IPS-20b (cell line): ENCODE measurements around the gene NIPA2.

Experiments used
- H3K27ac ChIP-seq: one replicate; pipeline ENCODE4 v1.5.1; 2013; ENCODE audit warnings: low read length
- H3K27me3 ChIP-seq: 2 replicates; pipeline ENCODE4 v1.6.1; 2013; ENCODE audit warnings: mild to moderate bottlenecking, low read length, inconsistent platforms; ENCODE audit not compliant: insufficient read depth
- H3K36me3 ChIP-seq: 2 replicates; pipeline ENCODE4 v1.6.1; 2013; ENCODE audit warnings: low read depth, mild to moderate bottlenecking, inconsistent platforms, low read length, moderate library complexity; ENCODE audit not compliant: insufficient read depth
- H3K4me1 ChIP-seq: 2 replicates; pipeline ENCODE4 v1.6.1; 2013; ENCODE audit warnings: mild to moderate bottlenecking, control low read depth, inconsistent platforms, low read length, moderate library complexity; ENCODE audit not compliant: insufficient read depth
- H3K4me3 ChIP-seq: 2 replicates; pipeline ENCODE4 v1.5.1; 2013; ENCODE audit warnings: mild to moderate bottlenecking, low read length, inconsistent platforms
- H3K9ac ChIP-seq: 2 replicates; pipeline ENCODE4 v1.6.1; 2013; ENCODE audit warnings: low read depth, mild to moderate bottlenecking, inconsistent platforms, low read length, moderate library complexity
- H3K9me3 ChIP-seq: 2 replicates; pipeline ENCODE4 v1.6.1; 2013; ENCODE audit warnings: mild to moderate bottlenecking, low read depth, low read length, inconsistent platforms; ENCODE audit not compliant: insufficient read depth

NIPA2 gene

DNA sequence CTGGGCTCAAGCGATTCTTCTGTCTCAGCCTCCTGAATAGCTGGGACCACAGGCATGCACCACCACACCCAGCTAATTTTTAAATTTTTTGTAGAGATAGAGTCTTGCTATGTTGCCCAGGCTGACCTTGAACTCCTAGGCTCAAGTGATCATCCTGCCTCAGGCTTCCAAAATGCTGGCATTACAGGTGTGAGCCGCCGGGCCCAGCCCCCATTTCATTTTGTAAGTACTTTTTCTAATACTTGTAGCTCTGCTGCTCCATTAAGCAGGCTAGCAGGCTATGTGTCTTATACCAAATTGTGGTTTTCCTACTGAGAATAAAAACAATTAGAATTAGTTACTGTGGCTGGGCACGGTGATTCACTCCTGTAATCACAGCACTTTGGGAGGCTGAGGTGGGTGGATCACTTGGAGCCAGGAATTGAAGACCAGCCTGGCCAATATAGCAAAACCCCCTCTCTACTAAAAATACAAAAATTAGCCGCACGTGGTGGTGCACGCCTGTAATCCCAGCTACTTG is 29.6 kb upstream of the NIPA2 start:
- Histone ChIP-seq H3K9me3 (no peaks in the 10 kb centered on the region), H3K27ac (no peak overlapping the region), H3K27me3 (no peaks in the 10 kb centered on the region), H3K36me3 (0 out of 2 replicates have a peak, but pooled peaks cover 4% of the 10 kb centered on the region), H3K9ac (no peak overlapping the region), H3K4me3 (no peak overlapping the region), H3K4me1 (no peaks in the 10 kb centered on the region)

GRCh38 chr15:22810033-22810852 is 28.2 kb upstream of the NIPA2 start:
- Histone ChIP-seq H3K9ac (no peak overlapping the region), H3K36me3 (0 out of 2 replicates have a peak, but pooled peaks cover 4% of the 10 kb centered on the region), H3K9me3 (no peaks in the 10 kb centered on the region), H3K4me3 (no peak overlapping the region), H3K27me3 (no peaks in the 10 kb centered on the region), H3K4me1 (no peaks in the 10 kb centered on the region), H3K27ac (no peak overlapping the region)

GRCh38 chr15:22810853-22811338 is 27.6 kb upstream of the NIPA2 start:
- no peak overlapping the region for H3K4me3 ChIP-seq
- H3K27me3 ChIP-seq = no peaks in the 10 kb centered on the region
- no peak overlapping the region for H3K27ac ChIP-seq
- no peaks in the 10 kb centered on the region for H3K9me3 ChIP-seq
- H3K36me3 ChIP-seq = 0 out of 2 replicates have a peak, but pooled peaks cover 4% of the 10 kb centered on the region
- no peaks in the 10 kb centered on the region for H3K4me1 ChIP-seq
- no peak overlapping the region; the same call in 1 of the 2 replicates for H3K9ac ChIP-seq

GRCh38 chr15:22811640-22812039 is 26.8 kb upstream of the NIPA2 start:
- no peaks in the 10 kb centered on the region for H3K4me1 ChIP-seq
- H3K4me3 ChIP-seq = no peak overlapping the region
- H3K9me3 ChIP-seq = no peaks in the 10 kb centered on the region
- H3K36me3 ChIP-seq = 0 out of 2 replicates have a peak, but pooled peaks cover 4% of the 10 kb centered on the region
- no peak overlapping the region for H3K27ac ChIP-seq
- no peak overlapping the region for H3K9ac ChIP-seq
- H3K27me3 ChIP-seq = no peaks in the 10 kb centered on the region

- Histone ChIP-seq H3K9ac (no peak overlapping the region), H3K36me3 (0 out of 2 replicates have a peak, but pooled peaks cover 4% of the 10 kb centered on the region), H3K4me1 (no peaks in the 10 kb centered on the region), H3K27me3 (no peaks in the 10 kb centered on the region), H3K9me3 (no peaks in the 10 kb centered on the region), H3K4me3 (no peak overlapping the region), H3K27ac (no peak overlapping the region)
Measured at GRCh38 chr15:22813844-22814243, 24.6 kb upstream of the NIPA2 start.

GRCh38 chr15:22815766-22816165 is 22.7 kb upstream of the NIPA2 start:
- no peaks in the 10 kb centered on the region for H3K27me3 ChIP-seq
- no peak overlapping the region for H3K9ac ChIP-seq
- H3K4me1 ChIP-seq = no peaks in the 10 kb centered on the region
- H3K36me3 ChIP-seq = 0 out of 2 replicates have a peak, but pooled peaks cover 8% of the 10 kb centered on the region
- no peak overlapping the region for H3K4me3 ChIP-seq
- H3K27ac ChIP-seq = no peak overlapping the region
- H3K9me3 ChIP-seq = no peaks in the 10 kb centered on the region

GRCh38 chr15:22819651-22820050 is 18.8 kb upstream of the NIPA2 start:
- H3K9me3 ChIP-seq = no peaks in the 10 kb centered on the region
- H3K9ac ChIP-seq = no peak overlapping the region
- H3K4me1 ChIP-seq = no peaks in the 10 kb centered on the region
- no peak overlapping the region for H3K4me3 ChIP-seq
- peaks cover 24% of the 10 kb centered on the region for H3K36me3 ChIP-seq
- H3K27me3 ChIP-seq = no peaks in the 10 kb centered on the region
- H3K27ac ChIP-seq = no peak overlapping the region

- Histone ChIP-seq H3K36me3 (peaks cover 32% of the 10 kb centered on the region), H3K9ac (no peak overlapping the region), H3K27me3 (no peaks in the 10 kb centered on the region), H3K9me3 (no peaks in the 10 kb centered on the region), H3K4me3 (no peak overlapping the region), H3K27ac (no peak overlapping the region), H3K4me1 (peaks cover 15% of the 10 kb centered on the region; the same call in 1 of the 2 replicates)
Measured at GRCh38 chr15:22823495-22824128, 14.9 kb upstream of the NIPA2 start.

DNA sequence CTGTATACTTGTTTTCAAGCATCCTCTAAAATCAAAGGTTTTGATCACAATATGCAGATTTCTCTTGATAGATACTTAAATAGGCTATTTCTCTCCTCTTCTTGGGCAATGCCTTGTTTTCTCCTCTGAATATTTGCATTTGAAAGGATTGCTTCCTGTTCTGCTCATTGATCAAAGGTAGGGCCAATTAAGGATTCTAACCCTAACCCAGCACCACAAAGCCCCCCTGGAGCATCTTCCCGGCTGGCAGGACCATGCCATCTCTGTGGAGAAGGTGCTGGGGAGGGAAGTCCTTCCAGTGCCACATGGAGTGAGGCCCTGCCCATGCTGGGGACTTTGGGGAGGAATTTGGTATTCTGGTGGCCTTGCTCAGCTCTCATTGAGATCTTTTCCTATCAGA is 11.3 kb upstream of the NIPA2 start:
- Histone ChIP-seq H3K36me3 (peaks cover 18% of the 10 kb centered on the region; the same call in 1 of the 2 replicates), H3K9me3 (no peaks in the 10 kb centered on the region)

GRCh38 chr15:22831473-22831872 is 7.0 kb upstream of the NIPA2 start:
- no peak overlapping the region for H3K9ac ChIP-seq
- no peaks in the 10 kb centered on the region for H3K9me3 ChIP-seq
- H3K4me1 ChIP-seq = peaks cover 23% of the 10 kb centered on the region; the same call in 1 of the 2 replicates
- H3K4me3 ChIP-seq = no peak overlapping the region
- H3K27me3 ChIP-seq = peaks cover 3% of the 10 kb centered on the region; the same call in 1 of the 2 replicates
- H3K27ac ChIP-seq = no peak overlapping the region
- no peaks in the 10 kb centered on the region for H3K36me3 ChIP-seq

More for the DNA sequence above, 11.3 kb upstream of the NIPA2 start:
- Histone ChIP-seq H3K4me1 (peaks cover 15% of the 10 kb centered on the region; the same call in 1 of the 2 replicates), H3K4me3 (peak overlapping the region; percentile 17; the same call in 1 of the 2 replicates), H3K27me3 (peaks cover 1% of the 10 kb centered on the region; the same call in 1 of the 2 replicates), H3K27ac (no peak overlapping the region), H3K9ac (no peak overlapping the region)

- H3K27ac ChIP-seq = no peak overlapping the region
- peaks cover 16% of the 10 kb centered on the region for H3K36me3 ChIP-seq
- H3K4me1 ChIP-seq = peaks cover 3% of the 10 kb centered on the region; the same call in 1 of the 2 replicates
- H3K27me3 ChIP-seq = no peaks in the 10 kb centered on the region
- H3K9ac ChIP-seq = peak overlapping the region; percentile 91
- no peaks in the 10 kb centered on the region for H3K9me3 ChIP-seq
- peak overlapping the region; percentile 90 for H3K4me3 ChIP-seq
Measured at GRCh38 chr15:22839046-22839695, 705 bp downstream of the NIPA2 start.
